G401.6 (cell line): ENCODE data around the gene ZNF608.

Experiments used
- FAIRE-seq: peaks from 2 replicates; lab custom pipeline; 2012; peaks lifted over from hg19 to GRCh38; lab: Jason Lieb, UNC

ZNF608 gene

GRCh38 chr5:124745928-124746915 is at the start of gene ZNF608:
Gene ZNF608 (minus strand): TSS chr5:124746639. CDS start chr5:124744989, 1,650 bp downstream.
- peak; percentile 83 for FAIRE-seq

DNA sequence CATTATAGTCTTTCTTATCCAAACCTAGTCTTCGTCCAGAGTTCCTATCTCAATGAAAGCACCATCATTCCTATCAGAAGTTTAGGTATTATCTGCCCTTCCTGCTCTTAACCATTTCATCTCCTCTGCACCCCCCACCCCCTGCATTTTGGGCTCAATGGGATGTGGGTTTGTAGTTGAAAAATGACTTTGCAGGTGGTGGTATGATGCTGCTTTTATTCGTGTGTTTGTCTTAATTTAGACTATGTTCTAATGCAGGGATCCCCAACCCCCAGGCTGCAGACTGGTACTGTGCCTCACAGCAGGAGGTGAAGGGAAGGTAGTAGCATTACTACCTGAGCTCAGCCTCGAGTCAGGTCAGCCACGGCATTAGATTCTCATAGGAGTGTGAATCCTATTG is 49.4 kb upstream of the ZNF608 start:
- no peak for FAIRE-seq

GRCh38 chr5:124790895-124791732 is 44.7 kb upstream of the ZNF608 start:
- FAIRE-seq: no peak

GRCh38 chr5:124790301-124790894 is 44.0 kb upstream of the ZNF608 start:
- no peak for FAIRE-seq

- no peak for FAIRE-seq
Observed at GRCh38 chr5:124789104-124789605, 42.7 kb upstream of the ZNF608 start.

DNA sequence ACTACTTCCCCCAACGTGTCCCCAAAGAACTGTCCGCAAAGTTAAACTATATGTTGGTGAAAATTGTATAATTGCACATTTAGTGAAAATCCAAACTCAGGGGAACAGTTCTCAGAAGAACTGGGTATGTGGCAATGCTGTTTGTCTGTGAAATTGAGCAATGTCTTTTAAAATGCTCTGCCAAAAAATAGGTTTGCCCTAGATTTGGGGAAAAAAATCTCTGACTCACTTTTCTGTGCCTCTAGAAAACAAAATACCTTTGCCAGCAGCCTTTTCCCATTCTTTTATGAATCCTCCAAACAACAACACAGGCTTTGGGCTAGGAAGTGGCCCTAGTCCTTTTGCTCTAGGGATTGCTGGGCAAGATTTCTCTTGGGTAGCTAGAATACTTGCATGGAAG is 37.4 kb upstream of the ZNF608 start:
- no peak for FAIRE-seq

- no peak for FAIRE-seq
Observed at GRCh38 chr5:124783285-124783684, 36.8 kb upstream of the ZNF608 start.

- no peak for FAIRE-seq
Observed at GRCh38 chr5:124782262-124782661, 35.8 kb upstream of the ZNF608 start.

DNA sequence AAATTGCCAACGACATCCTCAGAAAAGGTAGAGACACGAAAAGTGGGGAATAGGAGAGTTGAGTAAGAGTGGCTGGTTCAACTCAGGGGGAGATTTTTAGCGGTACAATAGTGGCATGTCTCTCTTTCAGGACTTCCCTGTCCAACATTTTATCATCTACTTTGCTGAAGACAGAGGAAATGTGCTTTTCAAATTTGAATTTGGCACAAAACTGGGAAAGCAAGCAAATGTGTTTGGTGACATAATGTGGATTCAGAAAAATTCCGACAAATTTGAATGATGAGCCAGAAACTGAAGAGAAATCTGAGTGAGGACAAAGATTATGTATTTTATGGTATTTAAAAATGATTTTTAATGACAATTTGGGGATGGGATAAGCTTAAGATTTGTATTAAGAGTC is 33.6 kb upstream of the ZNF608 start:
- no peak for FAIRE-seq

GRCh38 chr5:124773315-124774311 is 27.2 kb upstream of the ZNF608 start:
- FAIRE-seq: no peak

GRCh38 chr5:124772457-124773200 is 26.2 kb upstream of the ZNF608 start:
- FAIRE-seq: no peak

- FAIRE-seq: no peak
Observed at GRCh38 chr5:124771761-124772160, 25.3 kb upstream of the ZNF608 start.

DNA sequence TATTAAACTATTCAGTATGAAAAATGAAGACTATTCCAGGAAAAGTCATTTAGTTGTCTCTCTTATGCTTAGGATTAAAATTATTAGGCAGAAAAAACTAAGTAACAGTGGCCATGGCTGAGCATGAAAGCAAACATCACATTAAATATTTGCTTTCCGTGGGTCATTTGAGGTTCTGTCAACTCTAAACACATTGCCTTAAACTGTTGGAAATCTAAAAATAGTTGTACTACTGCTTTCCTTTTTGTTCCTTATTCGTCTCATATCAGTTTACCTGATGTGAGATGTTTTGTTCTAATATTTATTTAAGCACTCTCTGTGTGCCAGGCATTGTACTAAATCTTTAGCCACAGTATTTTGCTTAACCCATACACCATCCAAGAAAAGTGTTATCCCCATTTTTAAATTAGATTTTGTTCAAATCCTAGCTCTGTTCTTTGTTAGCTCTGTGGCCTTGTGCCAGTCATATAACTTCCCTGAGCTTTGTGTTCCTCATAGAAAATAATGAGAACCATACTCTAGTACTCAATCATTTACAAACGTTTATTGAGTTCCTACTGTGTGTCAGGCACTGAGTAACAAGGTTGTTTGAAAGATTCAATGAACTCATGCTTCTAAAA is 18.7 kb upstream of the ZNF608 start:
- FAIRE-seq: no peak

DNA sequence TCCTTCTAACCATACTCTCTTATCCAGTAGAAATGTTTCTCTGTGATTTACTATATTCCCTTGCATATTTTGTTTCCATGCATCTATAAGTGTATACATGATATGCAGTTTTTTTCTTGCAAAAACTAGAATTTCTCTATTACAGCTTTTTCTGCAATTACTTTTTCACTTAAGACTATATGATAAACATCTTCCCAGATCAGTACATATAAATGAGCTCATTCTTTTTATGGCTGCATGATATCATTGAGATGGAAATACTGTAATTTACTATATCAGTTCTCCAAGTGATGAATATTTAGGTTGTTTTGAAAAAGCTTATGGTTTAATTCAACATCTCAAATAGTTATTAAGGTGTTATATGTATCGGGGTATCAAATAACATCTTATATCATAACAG is 18.1 kb upstream of the ZNF608 start:
- no peak for FAIRE-seq

DNA sequence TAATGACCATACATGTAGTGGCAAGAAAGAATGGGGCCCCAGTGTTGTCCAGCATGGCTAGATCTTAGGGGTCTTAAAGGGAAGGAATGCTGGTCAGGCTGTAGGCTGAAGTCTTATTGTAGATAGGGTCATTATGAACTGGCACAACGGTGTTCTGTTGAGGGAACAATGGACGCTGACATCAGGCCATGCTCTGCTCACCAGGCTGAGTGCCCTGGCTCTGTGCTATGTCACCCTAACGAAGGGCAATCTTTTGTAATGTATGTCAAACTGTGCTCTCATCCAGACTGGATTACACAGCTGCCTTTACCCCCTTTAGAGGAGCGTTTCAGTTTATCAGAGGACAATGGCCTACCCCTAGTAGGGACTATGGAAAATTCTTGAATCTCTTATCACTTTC is 14.6 kb upstream of the ZNF608 start:
- no peak for FAIRE-seq

GRCh38 chr5:124760608-124761007 is 14.2 kb upstream of the ZNF608 start:
- FAIRE-seq: no peak

DNA sequence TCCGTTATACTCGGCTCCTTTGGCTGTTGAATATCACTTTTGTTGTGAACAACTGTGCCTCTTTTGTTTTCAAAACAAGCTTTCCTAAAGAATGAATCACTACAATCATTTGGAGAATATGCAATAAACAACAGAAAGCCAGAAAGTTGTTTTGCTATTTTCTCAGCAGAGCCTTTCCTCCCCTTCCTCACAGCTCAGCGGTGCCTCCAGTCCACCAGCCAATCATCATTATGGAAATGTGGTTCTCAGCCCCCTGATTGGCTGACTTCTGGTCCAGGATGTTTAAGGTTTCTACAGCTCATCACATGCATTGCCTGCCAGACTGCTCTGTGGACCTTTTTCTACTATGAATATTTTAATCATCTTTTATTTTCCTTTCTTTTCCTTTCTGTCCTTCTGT is 9.1 kb upstream of the ZNF608 start:
- FAIRE-seq: no peak

GRCh38 chr5:124755041-124755440 is 8.6 kb upstream of the ZNF608 start:
- FAIRE-seq: no peak

- no peak for FAIRE-seq
Observed at GRCh38 chr5:124754206-124754927, 7.9 kb upstream of the ZNF608 start.
